SK-N-SH (cell line): Measurements from ENCODE around the gene CMYA5. TPM values are rescaled to one million over a fixed set of nuclear protein-coding genes. Genes with fewer than 3 reads are reported as not detected.

Experiments
- CTCF ChIA-PET: fragments of 300-600, 350-600 bp; formaldehyde crosslinking; extraction: SDS; loops from one replicate; lab custom pipeline; 2021; lab: Yijun Ruan, JAX
- POLR2A ChIA-PET: fragments of 350-600 bp; sonication (Branson Sonifier 250); formaldehyde crosslinking; extraction: SDS; loops from one replicate; lab custom pipeline; 2020; ENCODE audit warnings: antibody characterized with exemption, inconsistent platforms; lab: Yijun Ruan, JAX
- DNase-seq: peaks from one replicate; pipeline ENCODE4 v3.0.0; 2012
- H2AFZ ChIP-seq: fragments of 200-600 bp; sonication (generic); 2 replicates; pipeline ENCODE4 v1.8.1; 2016; ENCODE audit warnings: antibody characterized with exemption, mild to moderate bottlenecking, low read depth
- H3F3A ChIP-seq: fragments of 200-600 bp; sonication (generic); replicated peaks from 2 replicates; pipeline ENCODE3; 2016; ENCODE audit warnings: antibody characterized with exemption, mild to moderate bottlenecking; ENCODE audit not compliant: insufficient read depth
- H3K27ac ChIP-seq, 2 experiments: fragments of 200-500 bp in 1 of 2; fragments of 200-600 bp in 1 of 2; sonication (Bioruptor generic) in 1 of 2; sonication (generic), shearing (Covaris generic) in 1 of 2; 2 replicates each; pipeline versions ENCODE4 v1.5.1 to v1.6.1; 2014 to 2016; ENCODE audit warnings: low read depth in 2 of 2, inconsistent platforms in 1 of 2, low read length in 1 of 2, mild to moderate bottlenecking in 1 of 2, mixed read lengths in 1 of 2
- H3K27me3 ChIP-seq: fragments of 200-600 bp; sonication (generic), shearing (Covaris generic); 2 replicates; pipeline ENCODE4 v1.6.1; 2016; ENCODE audit warnings: mixed run types; ENCODE audit not compliant: insufficient read depth
- H3K36me3 ChIP-seq, 2 experiments: fragments of 200-500 bp in 1 of 2; fragments of 200-600 bp in 1 of 2; sonication (Bioruptor generic) in 1 of 2; sonication (generic) in 1 of 2; replicated peaks in 1 of 2; 2 replicates each; pipeline versions ENCODE3 to v1.5.1; 2014 to 2016; ENCODE audit warnings: low read length in 1 of 2, mild to moderate bottlenecking in 1 of 2; ENCODE audit not compliant: insufficient read depth in 2 of 2, control insufficient read depth in 1 of 2
- H3K4me1 ChIP-seq, 2 experiments: fragments of 200-500 bp in 1 of 2; fragments of 200-600 bp in 1 of 2; sonication (Bioruptor generic) in 1 of 2; sonication (generic), shearing (Covaris generic) in 1 of 2; 2 replicates each; pipeline versions ENCODE4 v1.5.1 to v1.6.1; 2014 to 2016; ENCODE audit warnings: low read depth in 1 of 2, low read length in 1 of 2, mixed run types in 1 of 2; ENCODE audit not compliant: insufficient read depth in 2 of 2, control insufficient read depth in 1 of 2
- H3K4me2 ChIP-seq: fragments of 200-600 bp; sonication (generic), shearing (Covaris generic); 2 replicates; pipeline ENCODE4 v1.6.1; 2017; ENCODE audit warnings: mixed run types
- H3K4me3 ChIP-seq, 2 experiments: fragments of 200-500 bp in 1 of 2; fragments of 200-600 bp in 1 of 2; sonication (Bioruptor generic) in 1 of 2; sonication (generic), shearing (Covaris generic) in 1 of 2; 2 replicates each; pipeline versions ENCODE4 v1.5.1 to v1.8.1; 2014 to 2016; ENCODE audit warnings: low read depth in 2 of 2, inconsistent platforms in 1 of 2, low read length in 1 of 2, mild to moderate bottlenecking in 1 of 2, mixed read lengths in 1 of 2, moderate library complexity in 1 of 2
- H3K79me2 ChIP-seq: fragments of 200-600 bp; sonication (generic); 2 replicates; pipeline ENCODE4 v1.8.1; 2017; ENCODE audit warnings: mild to moderate bottlenecking; ENCODE audit not compliant: insufficient read depth
- H3K9ac ChIP-seq: fragments of 200-600 bp; sonication (generic); 2 replicates; pipeline ENCODE4 v1.6.1; 2017; ENCODE audit warnings: mixed run types
- H3K9me2 ChIP-seq: fragments of 200-600 bp; sonication (generic); 2 replicates; pipeline ENCODE4 v1.6.1; 2017; ENCODE audit warnings: mixed run types
- H3K9me3 ChIP-seq: fragments of 200-600 bp; sonication (generic); 2 replicates; pipeline ENCODE4 v1.6.1; 2017; ENCODE audit warnings: mixed run types, mild to moderate bottlenecking, moderate library complexity
- H4K20me1 ChIP-seq: fragments of 200-600 bp; sonication (generic); 2 replicates; pipeline ENCODE4 v1.6.1; 2017; ENCODE audit warnings: mild to moderate bottlenecking, mixed run types; ENCODE audit not compliant: insufficient read depth
- CHD2 ChIP-seq: fragments of 150-350 bp; IDR thresholded peaks from 2 replicates; pipeline ENCODE4 v1.6.1; 2018; ENCODE audit warnings: low read length; ENCODE audit not compliant: partially characterized antibody
- FOSL2 ChIP-seq: IDR thresholded peaks from 2 replicates; pipeline ENCODE4 v1.4.0; 2012; ENCODE audit warnings: low read depth, mild to moderate bottlenecking, moderate library complexity, borderline replicate concordance
- JUND ChIP-seq: IDR thresholded peaks from 2 replicates; pipeline ENCODE4 v1.4.0; 2012
- MEF2A ChIP-seq: IDR thresholded peaks from 2 replicates; pipeline ENCODE4 v1.4.0; 2012; ENCODE audit warnings: low read depth, borderline replicate concordance
- MXI1 ChIP-seq: IDR thresholded peaks from 2 replicates; pipeline ENCODE4 v1.6.1; 2012; ENCODE audit warnings: mild to moderate bottlenecking, low read depth, low read length, improper control_type of control experiment
- PBX3 ChIP-seq: IDR thresholded peaks from 2 replicates; pipeline ENCODE4; 2012
- RCOR1 ChIP-seq: fragments of 150-350 bp; IDR thresholded peaks from 2 replicates; pipeline ENCODE4 v1.6.1; 2017; ENCODE audit warnings: antibody characterized with exemption, low read length
- RXRA ChIP-seq: IDR thresholded peaks from 2 replicates; pipeline ENCODE4 v1.4.0; 2012; ENCODE audit warnings: low read depth, mild to moderate bottlenecking, borderline replicate concordance
- SMC3 ChIP-seq: IDR thresholded peaks from 2 replicates; pipeline ENCODE4 v1.6.1; 2012; ENCODE audit warnings: low read depth, low read length, improper control_type of control experiment
- TEAD4 ChIP-seq: IDR thresholded peaks from 2 replicates; pipeline ENCODE4 v1.4.0; 2012; ENCODE audit warnings: mild to moderate bottlenecking, borderline replicate concordance; ENCODE audit not compliant: insufficient read depth
- YY1 ChIP-seq: IDR thresholded peaks from 2 replicates; pipeline ENCODE4 v1.4.0; 2012; ENCODE audit warnings: low read depth, mild to moderate bottlenecking
- ZBTB33 ChIP-seq: IDR thresholded peaks from 2 replicates; pipeline ENCODE4 v1.4.0; 2012; ENCODE audit warnings: low read depth, borderline replicate concordance
- WGBS: methylation state at CpG from one replicate; pipeline ENCODE4 v1.1.6; 2017; ENCODE audit warnings: low lambda C conversion rate; 5-methylcytosine and 5-hydroxymethylcytosine counted together
- polyA plus RNA-seq, 3 experiments: library from polyadenylated mRNA; depleted of rRNA; stranded (reverse); fragments of >200 nt; gene quantifications; 2 replicates each; pipeline ENCODE4 v1.2.3, GENCODE V29; 2012
- TF ChIP-seq, protein P1 (sequence below): fragments of 200-600 bp; sonication (generic); IDR thresholded peaks from 2 replicates; pipeline ENCODE4 v1.6.1; 2017; ENCODE audit warnings: antibody characterized with exemption, mild to moderate bottlenecking, moderate library complexity
- TF ChIP-seq, protein P2 (sequence below): IDR thresholded peaks from 2 replicates; pipeline ENCODE4 v1.4.0; 2012; ENCODE audit warnings: low read depth, borderline replicate concordance
- TF ChIP-seq, protein P3 (sequence below): fragments of 150-350 bp; IDR thresholded peaks from 2 replicates; pipeline ENCODE4 v1.6.1; 2017; ENCODE audit warnings: antibody characterized with exemption, low read length, low read depth, borderline replicate concordance

The CMYA5 gene
- polyA plus RNA-seq, 1 of the 3 experiments (the other 2 are of a cell fraction) = 0.12 TPM

DNA sequence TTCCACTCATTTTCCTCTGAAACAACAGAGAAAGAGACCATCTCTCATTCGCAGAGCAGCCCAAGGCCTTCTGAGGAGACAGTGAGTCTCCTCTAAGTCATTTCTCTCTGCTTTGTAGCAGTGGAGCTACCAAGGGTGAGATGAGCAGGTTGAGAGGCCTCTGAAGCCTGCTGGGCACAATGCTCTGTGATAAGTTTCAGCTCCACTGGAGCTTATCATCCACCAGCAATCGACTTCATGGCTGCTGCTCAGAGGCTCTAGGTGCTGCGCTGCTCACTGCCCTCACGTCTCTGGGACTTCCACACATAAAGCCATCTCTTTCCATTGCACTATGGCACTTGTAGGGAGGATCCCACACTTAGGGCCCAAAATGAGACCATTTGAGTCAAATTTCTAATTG is 96.3 kb downstream of the CMYA5 start (continued):
- TF ChIP-seq RCOR1 (no peak), FOSL2 (no peak)
- TF ChIP-seq, all 33 proteins: peak for 0

DNA sequence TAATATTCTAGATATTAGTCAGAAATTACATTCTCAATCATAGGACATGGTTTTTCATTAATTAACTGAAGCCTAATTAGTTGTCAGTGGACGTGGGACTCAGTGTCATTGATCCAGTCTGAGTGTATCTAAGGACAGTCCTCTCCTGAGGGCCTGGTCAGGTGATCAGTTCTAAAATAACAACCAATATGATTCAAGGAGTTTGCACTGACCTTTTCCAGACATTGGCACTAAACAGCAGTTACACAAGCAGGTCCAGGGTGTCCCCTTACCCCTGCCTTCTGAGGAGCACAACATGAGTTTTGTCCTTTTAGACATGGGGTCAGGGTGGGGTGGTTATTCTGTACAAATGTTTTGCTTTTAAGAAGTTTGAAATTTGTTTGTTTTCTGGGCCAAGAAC is 97.8 kb downstream of the CMYA5 start:
- no peaks in the 10 kb centered on the region for H3K36me3 ChIP-seq
- ChIA-PET POLR2A (no interaction called here), CTCF (no interaction called here)
- H3K9ac ChIP-seq = no peak overlapping the region
- H3K4me3 ChIP-seq = no peak overlapping the region
- no peaks in the 10 kb centered on the region for H3K27me3 ChIP-seq
- 30% methylated on average over 1 of the region's 1 CpG for WGBS
- no peaks in the 10 kb centered on the region for H4K20me1 ChIP-seq
- no peaks in the 10 kb centered on the region for H3K4me1 ChIP-seq
- no peaks in the 10 kb centered on the region for H3K79me2 ChIP-seq
- TF ChIP-seq ZBTB33 (no peak), CHD2 (no peak), RXRA (no peak), MXI1 (no peak), JUND (no peak), MEF2A (no peak), YY1 (no peak), TEAD4 (no peak)
- TF ChIP-seq, protein P1, sequence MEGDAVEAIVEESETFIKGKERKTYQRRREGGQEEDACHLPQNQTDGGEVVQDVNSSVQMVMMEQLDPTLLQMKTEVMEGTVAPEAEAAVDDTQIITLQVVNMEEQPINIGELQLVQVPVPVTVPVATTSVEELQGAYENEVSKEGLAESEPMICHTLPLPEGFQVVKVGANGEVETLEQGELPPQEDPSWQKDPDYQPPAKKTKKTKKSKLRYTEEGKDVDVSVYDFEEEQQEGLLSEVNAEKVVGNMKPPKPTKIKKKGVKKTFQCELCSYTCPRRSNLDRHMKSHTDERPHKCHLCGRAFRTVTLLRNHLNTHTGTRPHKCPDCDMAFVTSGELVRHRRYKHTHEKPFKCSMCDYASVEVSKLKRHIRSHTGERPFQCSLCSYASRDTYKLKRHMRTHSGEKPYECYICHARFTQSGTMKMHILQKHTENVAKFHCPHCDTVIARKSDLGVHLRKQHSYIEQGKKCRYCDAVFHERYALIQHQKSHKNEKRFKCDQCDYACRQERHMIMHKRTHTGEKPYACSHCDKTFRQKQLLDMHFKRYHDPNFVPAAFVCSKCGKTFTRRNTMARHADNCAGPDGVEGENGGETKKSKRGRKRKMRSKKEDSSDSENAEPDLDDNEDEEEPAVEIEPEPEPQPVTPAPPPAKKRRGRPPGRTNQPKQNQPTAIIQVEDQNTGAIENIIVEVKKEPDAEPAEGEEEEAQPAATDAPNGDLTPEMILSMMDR = no peak
- no peaks in the 10 kb centered on the region for H3K9me2 ChIP-seq
- no peak for DNase-seq
- no peak overlapping the region for H2AFZ ChIP-seq
- H3K27ac ChIP-seq = no peak overlapping the region
- H3K4me2 ChIP-seq = no peak overlapping the region
- no peaks in the 10 kb centered on the region for H3K9me3 ChIP-seq
- no peaks in the 10 kb centered on the region for H3F3A ChIP-seq

- H3K27ac ChIP-seq = no peak overlapping the region
- no peaks in the 10 kb centered on the region for H3K79me2 ChIP-seq
- no peaks in the 10 kb centered on the region for H3F3A ChIP-seq
- no peak overlapping the region for H3K4me2 ChIP-seq
- no peaks in the 10 kb centered on the region for H3K9me3 ChIP-seq
- no peak overlapping the region for H3K4me3 ChIP-seq
- POLR2A ChIA-PET = no interaction called here
- no peak overlapping the region for H2AFZ ChIP-seq
- CTCF ChIA-PET = no interaction called here
- H3K27me3 ChIP-seq = no peaks in the 10 kb centered on the region
- no peak for DNase-seq
- H3K4me1 ChIP-seq = no peaks in the 10 kb centered on the region; a peak in 1 of 4 replicates
- 68% methylated on average over 3 of the region's 3 CpGs for WGBS
- no peaks in the 10 kb centered on the region for H4K20me1 ChIP-seq
- H3K36me3 ChIP-seq = no peaks in the 10 kb centered on the region
- H3K9me2 ChIP-seq = no peaks in the 10 kb centered on the region
- no peak overlapping the region for H3K9ac ChIP-seq
- no peak for TF ChIP-seq RXRA
- TF ChIP-seq TEAD4 = no peak
- TF ChIP-seq, protein P1 = no peak
- TF ChIP-seq, protein P2, sequence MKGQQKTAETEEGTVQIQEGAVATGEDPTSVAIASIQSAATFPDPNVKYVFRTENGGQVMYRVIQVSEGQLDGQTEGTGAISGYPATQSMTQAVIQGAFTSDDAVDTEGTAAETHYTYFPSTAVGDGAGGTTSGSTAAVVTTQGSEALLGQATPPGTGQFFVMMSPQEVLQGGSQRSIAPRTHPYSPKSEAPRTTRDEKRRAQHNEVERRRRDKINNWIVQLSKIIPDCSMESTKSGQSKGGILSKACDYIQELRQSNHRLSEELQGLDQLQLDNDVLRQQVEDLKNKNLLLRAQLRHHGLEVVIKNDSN = no peak
- TF ChIP-seq, protein P3, sequence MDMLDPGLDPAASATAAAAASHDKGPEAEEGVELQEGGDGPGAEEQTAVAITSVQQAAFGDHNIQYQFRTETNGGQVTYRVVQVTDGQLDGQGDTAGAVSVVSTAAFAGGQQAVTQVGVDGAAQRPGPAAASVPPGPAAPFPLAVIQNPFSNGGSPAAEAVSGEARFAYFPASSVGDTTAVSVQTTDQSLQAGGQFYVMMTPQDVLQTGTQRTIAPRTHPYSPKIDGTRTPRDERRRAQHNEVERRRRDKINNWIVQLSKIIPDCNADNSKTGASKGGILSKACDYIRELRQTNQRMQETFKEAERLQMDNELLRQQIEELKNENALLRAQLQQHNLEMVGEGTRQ = no peak
- TF ChIP-seq SMC3 = no peak
- no peak for TF ChIP-seq PBX3
Measured at GRCh38 chr5:79791843-79792242, 102.2 kb downstream of the CMYA5 start.
